Gastrocnemius medialis (tissue), 4 donors: Measurements from ENCODE around the gene CCDC187. TPM values are rescaled to one million over a fixed set of nuclear protein-coding genes. Genes with fewer than 3 reads are reported as not detected.

Source experiments
- ATAC-seq, 2 donors: fragments of 150-250 bp; one replicate each; pipeline ENCODE4 v1.9.1; 2016
- DNase-seq, 2 donors: peaks; one replicate each; pipeline ENCODE4 v3.0.0-alpha.2; 2019
- H3K27ac ChIP-seq, 4 donors: fragments of 200-600 bp; sonication (generic); 1 replicate in 1 of 4; 2 replicates in 3 of 4; pipeline ENCODE4 v1.5.1; 2016 to 2018; ENCODE audit warnings: mild to moderate bottlenecking in 2 of 4, moderate library complexity in 1 of 4
- H3K27me3 ChIP-seq, 3 donors: fragments of 200-600 bp; sonication (generic) in 2 of 3; 1 replicate in 1 of 3; 2 replicates in 2 of 3; pipeline versions ENCODE4 v1.5.1 to v1.6.0; 2016 to 2019; ENCODE audit warnings: mild to moderate bottlenecking in 1 of 3, moderate library complexity in 1 of 3
- H3K36me3 ChIP-seq, 2 donors: fragments of 200-600 bp; sonication (generic) in 1 of 2; one replicate each; pipeline ENCODE4 v1.5.1; 2017 to 2018
- H3K4me1 ChIP-seq, 2 donors: fragments of 200-600 bp; sonication (generic) in 1 of 2; one replicate each; pipeline ENCODE4 v1.5.1; 2016 to 2017; ENCODE audit warnings: mild to moderate bottlenecking in 2 of 2
- H3K4me3 ChIP-seq, 4 donors: fragments of 200-600 bp; sonication (generic) in 3 of 4; 1 replicate in 1 of 4; 2 replicates in 3 of 4; pipeline ENCODE4 v1.5.1; 2016 to 2019; ENCODE audit warnings: mild to moderate bottlenecking in 2 of 4
- H3K9me3 ChIP-seq, 3 donors: fragments of 200-600 bp; sonication (generic) in 2 of 3; 1 replicate in 1 of 3; 2 replicates in 2 of 3; pipeline ENCODE4 v1.5.1; 2016 to 2019
- POLR2A ChIP-seq, 2 donors: fragments of 450-650 bp; IDR thresholded peaks; one replicate each; pipeline ENCODE4 v1.6.1; 2017; ENCODE audit warnings: antibody characterized with exemption in 2 of 2, mild to moderate bottlenecking in 2 of 2, moderate library complexity in 2 of 2
- in situ Hi-C, 4 donors: fragments of 200-750 bp; cut with MboI; loops; one replicate each; pipeline versions ENCODE4 v1.15.0 to v1.8.0; 2017; ENCODE audit warnings: low sequenced_read_pairs in 4 of 4
- intact Hi-C: fragments of 100-400 bp; cut with DNase I; formaldehyde crosslinking; loops from one replicate; pipeline ENCODE4 v1.15.1; 2023; ENCODE audit warnings: low total_unique reads
- total RNA-seq, 4 donors: library from RNA; depleted of rRNA; stranded (reverse); fragments of >200 nt; gene quantifications; one replicate each; pipeline versions ENCODE4 v1.1.0 to v1.2.3, GENCODE V29; 2016
- TF ChIP-seq, protein P1 (sequence below), 5 experiments: fragments of 450-650 bp in 3 of 5; fragments of 200-600 bp in 2 of 5; sonication (generic) in 2 of 5; IDR thresholded peaks in 4 of 5; conservative IDR thresholded peaks in 1 of 5; 1 replicate in 4 of 5; 2 replicates in 1 of 5; pipeline ENCODE4 v1.5.1; 2016 to 2019; ENCODE audit warnings: antibody characterized with exemption in 5 of 5, mild to moderate bottlenecking in 3 of 5, moderate library complexity in 3 of 5

CCDC187 gene
- total RNA-seq, 4 donors from 2014 or later = not detected

DNA sequence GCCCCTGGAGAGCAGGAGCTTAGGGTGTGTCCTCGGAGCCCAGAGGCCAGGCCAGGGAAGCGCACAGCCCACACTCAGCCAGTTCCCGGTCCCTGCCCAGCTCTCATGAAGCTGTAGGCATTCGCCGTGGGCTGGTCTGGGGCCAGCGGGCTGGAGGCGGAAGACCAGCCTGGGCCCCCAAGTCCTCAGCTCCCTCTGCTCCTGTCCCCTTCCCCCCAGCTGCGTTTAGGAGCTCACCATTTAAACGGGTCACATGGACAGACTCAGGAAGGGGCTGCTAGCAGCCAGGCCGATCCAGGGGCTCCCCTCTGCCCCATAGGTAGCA, 42.2 kb upstream of the CCDC187 start:
- no peaks in the 10 kb centered on the region for H3K9me3 ChIP-seq
- in situ Hi-C loops (no loop called here), intact Hi-C loops (no loop called here)
- no peak overlapping the region for H3K27ac ChIP-seq
- ATAC-seq = no peak
- H3K27me3 ChIP-seq = peaks cover 7 to 33% (median 20%) of the 10 kb centered on the region in 3 donors
- DNase-seq = no peak
- H3K36me3 ChIP-seq = no peaks in the 10 kb centered on the region
- no peak for TF ChIP-seq POLR2A (IDR thresholded peaks at IDR 0.05)
- TF ChIP-seq, protein P1, sequence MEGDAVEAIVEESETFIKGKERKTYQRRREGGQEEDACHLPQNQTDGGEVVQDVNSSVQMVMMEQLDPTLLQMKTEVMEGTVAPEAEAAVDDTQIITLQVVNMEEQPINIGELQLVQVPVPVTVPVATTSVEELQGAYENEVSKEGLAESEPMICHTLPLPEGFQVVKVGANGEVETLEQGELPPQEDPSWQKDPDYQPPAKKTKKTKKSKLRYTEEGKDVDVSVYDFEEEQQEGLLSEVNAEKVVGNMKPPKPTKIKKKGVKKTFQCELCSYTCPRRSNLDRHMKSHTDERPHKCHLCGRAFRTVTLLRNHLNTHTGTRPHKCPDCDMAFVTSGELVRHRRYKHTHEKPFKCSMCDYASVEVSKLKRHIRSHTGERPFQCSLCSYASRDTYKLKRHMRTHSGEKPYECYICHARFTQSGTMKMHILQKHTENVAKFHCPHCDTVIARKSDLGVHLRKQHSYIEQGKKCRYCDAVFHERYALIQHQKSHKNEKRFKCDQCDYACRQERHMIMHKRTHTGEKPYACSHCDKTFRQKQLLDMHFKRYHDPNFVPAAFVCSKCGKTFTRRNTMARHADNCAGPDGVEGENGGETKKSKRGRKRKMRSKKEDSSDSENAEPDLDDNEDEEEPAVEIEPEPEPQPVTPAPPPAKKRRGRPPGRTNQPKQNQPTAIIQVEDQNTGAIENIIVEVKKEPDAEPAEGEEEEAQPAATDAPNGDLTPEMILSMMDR (IDR thresholded peaks at IDR 0.05 in 4 of 5, conservative IDR thresholded peaks at IDR 0.05 in 1 of 5) = no peak
- no peak overlapping the region for H3K4me3 ChIP-seq
- peaks cover 0 to 5% of the 10 kb centered on the region in 2 donors for H3K4me1 ChIP-seq

DNA sequence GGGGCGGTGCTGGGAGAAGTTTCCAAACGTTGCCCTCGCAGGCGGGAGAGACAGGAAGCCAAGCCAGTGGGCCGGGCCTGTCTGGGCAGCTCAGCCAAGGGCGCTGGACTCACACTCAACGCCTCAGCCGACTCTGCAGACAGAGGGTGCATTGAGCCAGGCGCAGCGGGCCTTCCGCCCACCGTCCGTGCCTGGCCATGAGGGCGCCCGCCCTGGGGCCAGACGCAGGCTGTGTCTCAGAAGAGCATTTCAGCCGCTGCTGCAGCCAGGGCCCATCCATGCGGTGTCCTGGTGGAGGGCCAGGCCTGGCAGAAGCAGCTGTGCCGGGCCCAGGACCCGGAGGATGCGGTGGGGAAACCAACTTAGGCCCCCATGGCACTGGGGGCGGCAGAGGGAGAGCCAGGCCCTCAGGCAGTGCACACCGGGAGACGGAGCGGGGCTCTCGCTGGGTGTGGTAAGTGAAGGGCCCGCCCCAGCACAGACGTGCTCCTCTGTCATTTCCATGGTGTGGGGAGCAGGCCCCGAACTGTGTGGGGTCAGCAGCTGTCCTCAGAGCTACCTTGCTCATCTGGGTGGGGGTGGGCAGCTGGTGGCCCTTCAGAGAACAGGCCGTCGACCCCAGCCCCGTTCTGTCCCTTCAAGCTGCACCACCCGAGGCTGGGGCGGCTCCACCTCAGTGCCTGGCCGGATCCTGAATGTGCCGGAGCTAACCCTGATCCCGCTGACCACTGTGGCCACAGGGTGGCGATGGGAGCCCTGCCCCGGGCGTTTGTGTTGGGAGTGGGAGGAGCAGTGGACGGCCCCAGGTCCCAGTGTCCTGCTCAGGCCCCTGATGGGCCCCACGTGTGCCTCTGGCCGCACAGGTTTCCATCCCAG, 41.6 kb upstream of the CCDC187 start:
- Histone ChIP-seq H3K4me1 (peaks cover 0 to 5% of the 10 kb centered on the region in 2 donors), H3K9me3 (no peaks in the 10 kb centered on the region), H3K36me3 (no peaks in the 10 kb centered on the region), H3K27ac (no peak overlapping the region), H3K27me3 (peaks cover 7 to 33% (median 20%) of the 10 kb centered on the region in 3 donors), H3K4me3 (peak overlapping the region in 1 of 4 donors; percentile 22)
- DNase-seq (peak in 1 of 2 donors; percentile 39), ATAC-seq (peak; percentile 40 to 46)
- no peak for TF ChIP-seq POLR2A (IDR thresholded peaks at IDR 0.05)
- TF ChIP-seq, protein P1 (IDR thresholded peaks at IDR 0.05 in 4 of 5, conservative IDR thresholded peaks at IDR 0.05 in 1 of 5) = peak in 1 of 5 experiments; percentile 17
- in situ Hi-C loops = no loop called here
- intact Hi-C loops = no loop called here

DNA sequence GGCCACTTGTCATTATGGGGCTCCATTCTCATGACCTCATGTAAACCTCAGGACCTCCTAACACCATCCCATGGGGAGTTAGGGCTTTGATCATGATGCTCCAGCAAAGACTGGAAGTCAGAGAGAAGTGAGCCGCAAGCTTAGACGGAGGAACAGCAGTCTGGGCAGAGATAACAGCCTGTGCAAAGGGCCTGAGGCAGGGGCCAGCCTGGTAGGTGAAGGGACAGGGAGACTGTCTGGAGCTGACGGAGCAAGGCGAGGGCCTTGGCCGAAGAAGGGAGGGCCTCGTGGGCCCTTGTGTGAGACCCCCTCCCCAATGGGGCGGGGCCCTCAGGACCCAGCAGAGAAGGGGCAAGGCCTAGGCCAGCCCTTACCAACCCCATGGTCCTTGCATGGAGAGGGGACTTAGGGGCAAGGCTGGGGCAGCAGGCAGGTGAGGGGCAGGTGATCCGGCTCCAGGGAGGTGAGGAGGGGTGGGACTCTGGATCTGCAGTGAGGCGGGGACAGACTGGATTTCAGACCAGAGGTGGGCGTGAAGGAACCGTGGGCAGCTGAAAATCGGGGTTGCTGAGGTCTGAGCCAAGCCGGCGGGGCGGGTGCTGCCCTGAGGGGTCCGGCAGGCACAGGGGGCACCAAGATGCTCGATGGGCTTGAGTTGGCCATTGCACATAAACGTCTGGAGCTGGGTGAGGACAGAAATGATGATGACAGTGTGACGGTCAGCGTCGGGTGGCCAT, 40.8 kb upstream of the CCDC187 start:
- Histone ChIP-seq H3K9me3 (no peaks in the 10 kb centered on the region), H3K4me1 (peaks cover 0 to 5% of the 10 kb centered on the region in 2 donors), H3K36me3 (no peaks in the 10 kb centered on the region), H3K27me3 (peaks cover 7 to 33% (median 20%) of the 10 kb centered on the region in 3 donors), H3K4me3 (no peak overlapping the region), H3K27ac (no peak overlapping the region)
- intact Hi-C loops = no loop called here
- TF ChIP-seq, protein P1 (IDR thresholded peaks at IDR 0.05 in 4 of 5, conservative IDR thresholded peaks at IDR 0.05 in 1 of 5) = no peak
- no peak for TF ChIP-seq POLR2A (IDR thresholded peaks at IDR 0.05)
- no peak for ATAC-seq
- in situ Hi-C loops = no loop called here
- no peak for DNase-seq

DNA sequence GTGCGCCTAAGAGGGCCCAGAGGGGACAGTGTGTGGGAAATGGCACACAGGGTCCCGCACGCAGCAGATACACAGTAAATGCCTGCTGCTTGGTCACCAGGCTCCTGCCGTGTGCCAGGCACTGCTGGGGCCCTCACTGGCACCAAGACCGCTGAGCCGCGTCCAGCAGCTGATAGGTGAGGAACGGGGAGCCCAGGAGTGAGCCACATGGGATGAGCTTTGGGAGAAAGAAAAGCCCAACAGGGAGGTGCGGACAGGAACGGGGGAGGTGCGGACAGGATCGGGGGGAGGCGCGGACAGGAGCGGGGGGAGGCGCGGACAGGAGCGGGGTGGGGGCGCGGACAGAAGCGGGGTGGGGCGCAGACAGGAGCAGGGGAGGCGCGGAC, 40.0 kb upstream of the CCDC187 start:
- in situ Hi-C loops = no loop called here
- TF ChIP-seq, protein P1 (IDR thresholded peaks at IDR 0.05 in 4 of 5, conservative IDR thresholded peaks at IDR 0.05 in 1 of 5) = no peak
- TF ChIP-seq POLR2A (IDR thresholded peaks at IDR 0.05) = no peak
- Histone ChIP-seq H3K4me1 (peaks cover 0 to 5% of the 10 kb centered on the region in 2 donors), H3K4me3 (no peak overlapping the region), H3K27me3 (peaks cover 7 to 33% (median 20%) of the 10 kb centered on the region in 3 donors), H3K36me3 (no peaks in the 10 kb centered on the region), H3K27ac (no peak overlapping the region), H3K9me3 (no peaks in the 10 kb centered on the region)
- no peak for ATAC-seq
- intact Hi-C loops = no loop called here
- no peak for DNase-seq
